NCI-H69 (cell line): ENCODE measurements around the gene RFTN1.

ENCODE experiments used
- DNase-seq: peaks from one replicate; lab custom pipeline; 2025; lab: John Stamatoyannopoulos, UW

The RFTN1 gene

DNA sequence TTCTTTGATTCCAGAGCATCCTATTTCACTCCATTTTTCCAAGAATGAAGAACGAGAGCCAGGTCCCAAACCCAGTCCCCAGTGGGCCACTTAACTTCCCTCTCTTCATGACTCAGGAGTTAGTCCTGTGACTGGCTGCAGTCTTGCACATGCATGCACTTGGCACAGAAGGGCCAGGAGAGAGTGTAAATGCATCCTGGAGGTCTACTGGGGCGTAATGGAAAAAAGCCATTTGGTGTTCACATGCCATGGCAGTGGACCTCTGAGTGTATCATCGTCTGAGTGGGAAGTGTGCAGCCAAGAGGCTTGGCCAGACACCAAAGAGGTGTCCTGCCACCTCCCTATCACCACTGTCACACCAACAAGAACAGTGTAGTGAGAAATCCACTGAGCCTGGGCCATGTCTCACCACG lies 15.1 kb upstream of the RFTN1 start:
- no peak for DNase-seq

DNA sequence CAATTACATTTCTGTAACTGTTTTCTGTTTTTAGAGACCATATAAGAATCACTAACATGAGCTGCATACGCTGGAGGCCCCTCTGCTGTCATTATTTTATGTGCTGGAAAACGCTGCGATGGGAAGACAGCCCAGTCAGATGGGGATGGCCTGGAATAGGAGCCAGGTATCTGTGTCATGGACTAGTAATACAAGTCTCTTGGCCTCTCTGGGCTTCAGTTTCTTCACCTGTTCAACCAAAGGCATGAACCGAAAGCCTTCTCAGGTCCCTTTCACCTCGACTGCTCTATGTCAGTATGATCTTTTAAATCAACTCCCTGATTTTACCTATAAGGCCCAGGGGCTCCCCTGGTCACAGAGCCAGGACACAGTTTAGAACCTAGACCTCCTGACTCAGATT lies 14.6 kb upstream of the RFTN1 start:
- DNase-seq, result no peak

DNA sequence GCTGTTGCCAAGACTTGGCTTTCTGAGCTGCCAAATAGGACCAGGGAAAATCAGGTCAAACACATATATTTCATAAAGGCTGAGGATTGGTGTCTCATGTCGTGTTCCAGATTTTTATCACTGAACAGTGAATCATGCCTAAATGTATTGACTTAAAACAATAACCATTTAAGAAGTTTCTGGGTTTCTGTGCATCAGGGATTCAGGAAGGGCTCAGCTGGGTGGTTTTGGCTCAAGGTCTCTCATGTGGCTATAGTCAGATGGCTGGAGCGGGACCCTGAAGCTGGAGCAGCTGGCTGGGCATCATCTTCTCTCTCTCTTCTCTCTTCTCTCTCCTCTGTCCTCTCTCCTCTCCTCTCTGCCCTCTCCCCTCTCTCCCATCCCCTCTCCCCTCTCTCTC lies 10.7 kb upstream of the RFTN1 start:
- no peak for DNase-seq

DNA sequence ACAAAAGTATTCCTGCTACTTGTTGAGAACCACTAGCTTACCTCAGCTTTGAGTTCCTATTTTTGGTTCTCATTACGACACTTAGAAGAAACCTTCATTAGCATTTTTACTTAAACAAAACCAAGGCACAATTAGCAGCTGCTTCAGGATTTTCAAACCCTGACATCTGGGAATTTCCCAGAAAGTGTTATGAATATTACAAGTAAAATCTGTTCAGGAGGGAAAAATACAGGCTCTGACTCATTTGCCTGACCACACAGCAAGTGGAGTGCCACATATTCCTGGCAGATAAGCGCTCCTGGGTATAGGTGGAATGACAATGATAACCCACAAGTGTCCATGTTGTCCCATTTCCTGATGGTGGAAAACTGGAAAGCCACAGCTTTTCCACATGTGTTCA lies 10.3 kb upstream of the RFTN1 start:
- DNase-seq, result no peak

DNA sequence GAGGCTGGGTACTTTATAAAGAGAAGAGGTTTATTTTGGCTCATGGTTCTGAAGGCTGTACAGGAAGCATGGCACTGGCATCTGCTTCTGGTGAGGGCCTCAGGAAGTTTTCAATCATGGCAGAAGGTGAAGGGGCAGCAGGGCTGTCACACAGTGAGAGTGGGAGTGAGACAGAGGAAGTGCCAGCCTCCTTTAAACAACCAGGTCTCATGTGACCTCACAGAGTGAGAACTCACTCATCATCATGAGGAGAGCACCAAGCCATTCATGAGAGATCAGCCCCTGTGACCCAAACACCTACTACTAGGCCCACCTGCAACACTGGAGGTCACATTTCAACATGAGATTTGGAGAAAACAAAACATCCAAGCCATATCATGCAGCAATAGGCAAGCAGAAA lies 9.3 kb upstream of the RFTN1 start:
- no peak for DNase-seq

DNA sequence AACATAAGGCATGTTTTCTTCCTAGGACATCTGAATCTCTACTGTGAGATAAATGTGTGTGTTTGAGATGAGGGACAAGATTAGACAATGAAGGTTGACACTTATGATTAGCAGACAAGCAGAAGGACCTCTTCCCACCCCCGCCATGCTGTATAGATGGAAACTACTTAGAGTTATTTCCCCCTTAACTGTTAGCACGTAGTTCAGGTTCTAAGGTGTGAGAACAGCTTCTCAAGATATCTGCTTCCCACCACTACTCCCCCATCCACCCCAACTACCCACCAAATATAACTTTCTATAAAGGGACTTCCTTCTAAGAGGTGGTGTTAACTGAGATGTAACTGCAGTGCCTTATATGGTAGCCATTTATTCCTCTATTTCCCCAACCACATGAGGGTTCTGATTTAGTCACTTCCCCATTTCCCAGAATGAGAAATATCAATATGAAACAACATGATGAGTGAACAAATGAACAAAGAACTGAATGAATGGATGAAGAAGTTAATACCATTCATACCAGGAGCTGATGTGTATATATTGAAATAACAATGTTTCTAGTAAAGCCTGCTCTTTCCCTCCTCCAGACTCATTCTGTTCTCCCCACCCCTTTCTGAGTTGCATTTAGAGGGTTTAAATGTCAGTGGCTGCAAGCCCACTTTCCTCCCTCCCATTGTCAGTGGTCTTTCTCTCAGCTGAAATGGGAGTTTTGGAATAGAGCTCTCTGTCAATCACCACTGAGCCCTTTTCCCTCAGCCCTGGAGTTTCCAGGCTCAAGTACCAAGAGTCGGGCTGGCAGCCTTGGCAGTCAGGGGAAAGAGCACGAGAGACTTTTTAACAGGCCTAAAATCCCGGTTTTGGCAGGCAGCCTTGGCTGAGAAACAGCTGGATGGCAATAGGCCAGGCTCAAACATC lies 7.7 kb upstream of the RFTN1 start:
- DNase-seq, result no peak

DNA sequence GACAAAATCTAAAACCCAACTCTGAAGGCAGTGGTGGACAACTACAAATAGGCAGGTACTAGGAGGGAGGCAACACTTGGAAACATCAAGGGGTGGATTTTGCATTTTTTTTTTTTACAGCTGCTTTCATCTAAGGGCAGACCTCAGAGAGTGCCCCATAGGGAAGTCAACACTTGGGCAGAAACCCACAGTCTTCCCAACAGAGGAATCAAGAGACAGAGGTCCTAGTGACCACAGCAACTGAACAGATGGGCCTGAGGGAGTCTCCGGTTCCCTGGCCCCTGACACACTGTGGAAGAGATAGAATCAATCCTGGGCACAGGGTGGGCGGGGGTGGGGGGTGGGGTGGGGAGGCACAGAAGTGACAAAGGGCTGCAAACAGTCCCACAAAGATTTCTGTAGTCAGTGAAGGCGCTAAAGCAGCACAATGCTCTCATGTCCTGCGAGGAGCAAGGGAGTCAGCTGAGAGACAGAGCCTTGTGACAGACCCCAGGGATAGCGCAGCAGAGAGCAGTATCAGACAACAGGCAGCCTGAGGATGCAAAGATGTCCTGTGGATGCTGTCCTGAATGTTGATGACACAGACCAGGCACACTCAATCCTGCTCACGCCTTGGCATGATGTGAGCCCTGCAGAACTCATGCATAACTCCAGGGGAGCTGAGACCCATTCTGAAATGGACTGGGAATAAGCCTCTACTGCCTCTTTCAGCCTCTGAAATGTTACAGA lies 6.9 kb upstream of the RFTN1 start:
- peak; percentile 45 for DNase-seq

DNA sequence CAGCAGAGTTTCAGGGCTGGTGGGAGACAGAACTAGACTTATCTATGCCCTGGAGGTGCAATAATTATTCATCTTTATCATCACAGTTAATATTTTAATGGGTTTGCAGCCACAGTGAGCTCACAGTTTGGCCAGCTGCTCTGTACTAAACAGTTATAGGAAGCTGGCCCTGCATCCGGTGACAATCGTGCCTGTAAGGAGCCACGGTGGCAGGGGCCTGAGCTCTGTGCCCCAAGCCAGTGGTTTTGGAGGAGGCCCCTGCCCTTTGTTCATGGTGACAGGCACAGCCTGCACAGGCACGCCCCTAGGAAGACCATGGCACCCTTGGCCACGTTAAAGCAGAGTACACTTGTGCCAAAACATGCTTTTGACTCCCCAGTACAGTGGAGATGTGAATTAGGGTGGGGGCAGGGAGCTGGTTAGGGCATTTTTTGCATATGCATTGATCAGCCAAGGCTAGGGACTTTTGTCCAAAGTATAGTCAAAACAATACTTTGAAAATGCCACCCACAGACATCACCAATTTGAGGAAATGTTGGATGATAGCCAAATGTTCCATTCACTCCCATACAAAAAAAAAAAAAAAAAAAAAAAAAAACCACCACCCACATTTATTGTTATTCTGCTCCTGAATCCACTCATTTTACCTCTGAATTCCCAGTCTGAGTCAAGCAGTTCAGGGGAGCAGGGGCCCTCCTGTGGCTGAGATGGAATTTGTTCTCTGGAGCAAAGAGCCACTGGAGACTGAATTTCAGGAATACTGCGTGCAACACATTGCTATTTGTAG lies 3.4 kb upstream of the RFTN1 start:
- peak; percentile 84 for DNase-seq

DNA sequence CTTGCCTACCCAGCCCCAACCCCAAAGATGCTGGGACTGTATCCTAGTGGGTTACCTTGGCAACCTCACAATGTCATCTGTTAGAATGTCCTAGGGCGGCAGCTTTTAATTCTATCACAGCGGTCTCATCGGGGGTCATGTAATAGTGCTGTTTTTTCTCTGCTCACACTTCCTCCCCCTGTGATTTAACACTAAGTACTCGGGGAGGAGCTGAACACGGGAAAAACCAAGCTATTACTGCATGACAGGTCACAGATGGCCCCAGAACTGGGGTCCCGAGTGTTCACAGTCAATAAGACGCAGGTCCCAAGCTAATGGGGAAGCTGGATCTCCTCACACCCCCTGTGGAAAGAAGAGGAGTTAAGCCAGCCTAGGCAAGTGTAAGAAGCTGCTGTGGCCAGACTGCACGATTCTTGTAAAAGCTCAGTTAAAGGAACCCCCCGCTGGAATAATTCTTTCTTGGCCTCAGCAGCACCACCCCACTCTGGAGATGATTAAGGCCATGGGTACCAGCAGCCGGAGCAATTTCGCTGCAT lies 2.5 kb upstream of the RFTN1 start:
- peak; percentile 90 for DNase-seq

DNA sequence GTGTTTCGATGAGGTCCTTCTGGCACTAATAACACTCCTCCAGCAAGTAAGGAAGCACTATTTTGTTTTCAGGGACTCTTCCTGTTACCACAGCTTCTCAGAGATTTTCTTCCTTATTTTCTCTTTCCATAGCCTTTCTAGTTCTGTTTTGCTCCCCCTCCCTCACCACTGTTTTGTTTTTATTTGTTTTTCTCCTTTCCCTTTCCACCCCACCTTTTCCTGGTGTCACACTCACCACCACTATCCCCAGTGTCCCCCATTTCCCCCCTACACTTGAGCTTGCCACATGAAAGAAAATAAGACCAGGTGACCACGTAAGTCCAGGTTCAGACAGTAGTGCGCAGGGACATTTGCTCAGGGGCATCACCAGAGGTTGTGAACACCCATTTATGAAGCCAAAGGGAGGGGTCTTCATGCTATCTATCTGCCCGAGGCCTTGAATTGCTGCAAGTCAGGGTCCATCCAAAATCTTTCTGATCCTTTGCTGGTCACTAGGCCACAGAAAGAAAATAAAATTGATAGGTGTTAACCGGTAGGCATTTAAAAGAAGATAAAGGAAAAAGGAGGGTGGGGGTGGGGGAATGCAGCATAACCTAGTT lies 1.4 kb upstream of the RFTN1 start:
- peak; percentile 16 for DNase-seq

DNA sequence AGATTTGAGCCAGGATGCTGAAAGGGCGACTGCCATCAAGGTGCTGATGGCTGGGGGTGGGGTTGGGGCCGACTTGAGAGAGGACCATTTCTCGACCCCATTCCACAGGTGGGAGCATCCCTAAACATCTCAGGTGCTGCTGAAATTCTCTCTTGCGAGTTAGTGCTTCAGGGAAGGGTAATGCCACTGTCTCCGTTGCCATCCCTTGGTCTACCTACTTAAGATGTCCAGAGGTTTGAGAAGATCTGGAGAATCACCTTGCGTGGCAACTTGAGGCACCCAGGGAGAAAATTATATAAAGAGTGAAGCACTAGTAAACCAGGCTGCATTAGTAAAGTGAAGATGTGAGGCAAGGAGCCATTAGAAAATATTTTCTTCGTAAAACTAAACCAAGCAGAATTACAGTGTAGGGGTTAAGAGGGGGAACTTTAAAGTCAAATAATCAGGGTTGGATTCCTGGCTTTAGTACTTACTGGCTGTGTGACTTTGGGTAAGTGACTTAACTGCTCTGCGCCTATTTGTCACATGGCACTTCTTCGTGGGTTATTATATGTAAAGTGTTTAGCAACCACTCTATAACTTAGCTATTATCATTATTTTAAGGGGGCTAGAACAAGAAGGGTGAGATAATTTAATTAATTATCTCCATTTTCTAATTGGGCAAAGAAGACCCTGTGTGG lies 662 bp upstream of the RFTN1 start:
- DNase-seq, result peak; percentile 59

DNA sequence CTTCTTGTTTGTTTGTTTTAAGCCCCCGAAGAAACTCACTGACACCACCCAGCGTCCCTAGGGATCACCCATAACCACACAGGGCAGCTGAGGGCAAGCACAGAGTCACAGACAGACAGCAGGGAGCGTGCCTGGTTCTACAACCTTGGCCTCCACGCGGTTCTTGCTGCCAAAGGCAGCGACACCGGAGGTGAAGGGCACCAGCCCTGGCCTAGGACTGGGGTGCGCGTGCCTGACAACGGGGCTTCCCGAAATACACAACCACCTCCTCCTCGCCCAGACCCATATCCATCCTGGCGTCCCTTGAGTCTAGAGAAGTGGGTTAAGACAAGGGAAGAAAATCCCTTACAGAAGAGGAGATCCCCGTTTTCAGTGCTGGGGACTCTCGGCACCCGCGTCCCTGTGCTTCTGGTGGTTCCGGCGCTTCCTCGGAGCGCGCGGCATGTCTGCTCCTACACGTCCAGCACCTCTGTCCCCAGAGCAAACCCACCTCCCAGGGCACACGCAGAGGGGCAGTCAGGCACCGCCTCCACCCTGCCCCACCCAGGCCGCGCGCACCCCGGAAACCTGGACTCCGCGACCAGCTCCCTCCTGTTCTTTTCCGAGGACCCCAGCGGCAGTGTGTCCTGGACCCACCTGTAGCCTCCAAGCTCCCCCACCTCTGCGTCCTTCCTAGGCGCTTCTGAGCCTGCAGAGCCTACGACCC lies 911 bp downstream of the RFTN1 start:
- DNase-seq, result peak; percentile 63

DNA sequence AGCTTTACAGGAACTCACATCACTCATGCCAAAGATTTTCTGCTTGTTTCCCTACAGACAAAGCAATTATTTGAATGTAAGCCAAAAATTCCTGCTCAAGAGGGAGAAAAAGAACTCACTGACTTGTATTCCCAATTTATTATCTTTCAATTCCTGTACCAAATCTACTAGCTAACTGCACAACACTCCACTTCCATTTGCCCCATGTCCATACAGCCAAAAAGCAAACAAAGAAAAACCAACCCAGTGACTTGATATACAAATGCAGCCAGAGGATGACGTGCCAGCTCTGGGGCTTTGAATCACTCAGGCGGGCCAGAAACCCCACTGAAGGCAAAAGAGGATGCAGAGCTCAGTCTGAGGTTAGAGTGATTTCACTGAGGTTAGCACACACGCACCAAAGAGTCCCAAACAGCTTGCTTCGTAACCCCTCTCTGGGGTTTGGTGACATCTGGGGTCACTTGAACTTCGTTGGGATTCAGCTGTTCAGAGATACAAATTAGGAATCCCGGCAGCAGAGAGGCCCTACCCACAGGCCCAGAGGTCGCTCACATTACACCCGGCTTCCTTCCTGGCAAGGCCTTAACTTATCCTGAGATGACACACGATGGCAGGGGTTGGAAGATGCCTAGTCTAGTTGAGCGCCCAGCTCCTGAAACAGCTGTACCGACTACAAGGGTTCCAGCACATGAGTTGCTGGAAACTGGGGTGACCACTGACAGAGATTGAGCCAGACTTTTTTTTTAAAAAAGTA lies 1.6 kb downstream of the RFTN1 start:
- peak; percentile 78 for DNase-seq

DNA sequence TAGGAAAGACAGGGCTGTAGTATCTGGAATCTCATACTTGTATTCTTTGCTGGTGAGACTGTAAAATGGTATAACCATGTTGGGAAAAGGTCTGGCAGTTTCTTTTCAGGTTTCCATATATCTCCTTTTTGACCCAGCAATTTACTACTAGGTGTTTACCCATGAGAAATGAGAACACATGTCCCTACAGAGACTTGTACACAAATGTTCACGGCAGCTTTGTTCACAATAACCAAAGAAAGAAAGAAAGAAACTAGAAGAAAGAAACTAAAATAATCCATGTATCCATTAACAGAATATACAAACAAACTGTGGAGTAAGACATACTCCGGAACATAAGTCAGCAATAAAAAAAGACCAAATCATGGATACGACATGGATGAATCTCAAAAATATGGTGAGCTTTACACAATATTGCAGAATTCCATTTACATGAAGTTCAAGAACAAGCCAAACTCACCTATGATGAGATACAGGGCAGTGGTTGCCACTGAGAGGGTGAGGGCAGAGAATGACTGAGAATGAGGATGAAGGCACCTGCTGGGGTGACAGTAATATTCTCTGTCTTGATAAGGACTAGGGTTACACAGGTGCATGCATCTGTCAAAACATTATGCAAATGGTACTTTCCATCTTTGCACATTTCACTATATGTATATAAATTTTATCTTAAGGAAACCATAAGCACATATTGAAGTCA lies 2.7 kb downstream of the RFTN1 start:
- no peak for DNase-seq

DNA sequence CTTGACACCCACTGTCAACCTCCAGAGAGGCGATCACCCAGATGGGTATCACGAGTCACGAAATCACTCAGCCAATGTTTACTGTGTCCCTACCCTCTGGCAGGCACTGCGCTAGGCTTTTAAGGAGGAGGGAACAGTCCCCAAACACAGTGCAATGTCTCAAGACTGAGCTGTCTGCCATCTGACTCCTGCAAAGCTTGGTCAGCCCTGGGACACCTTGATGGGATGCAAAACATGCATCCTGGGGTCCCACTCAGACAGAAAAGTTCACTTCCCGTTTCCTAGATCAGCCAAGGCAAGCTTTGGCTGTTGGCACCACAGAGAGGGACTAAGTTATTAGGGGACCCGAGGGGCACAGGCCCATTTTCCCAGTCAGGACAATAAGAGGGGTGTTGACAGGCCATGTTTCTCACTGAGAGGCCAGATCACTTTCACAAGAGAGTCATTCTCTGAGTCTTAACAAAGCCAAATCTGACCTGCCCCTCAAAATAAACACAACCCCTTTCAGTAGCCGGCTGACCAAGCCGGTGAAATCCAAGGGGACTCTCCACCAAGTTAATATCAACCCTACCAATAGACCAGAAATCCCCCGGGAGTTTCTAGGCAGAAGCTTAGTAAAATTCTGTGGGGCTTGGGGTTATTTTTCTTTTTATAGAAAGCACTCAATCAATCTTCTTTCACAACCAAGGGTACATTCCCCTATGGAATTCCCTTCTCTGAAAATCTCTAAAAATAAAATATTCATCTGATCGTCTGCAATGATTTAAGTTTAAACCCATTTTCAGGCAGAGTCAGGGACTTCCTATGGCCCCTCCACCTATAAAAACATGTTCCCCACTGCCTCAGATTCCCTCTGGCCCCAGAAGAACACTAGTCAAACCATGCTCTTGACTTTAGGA lies 3.5 kb downstream of the RFTN1 start:
- DNase-seq, result peak; percentile 58

DNA sequence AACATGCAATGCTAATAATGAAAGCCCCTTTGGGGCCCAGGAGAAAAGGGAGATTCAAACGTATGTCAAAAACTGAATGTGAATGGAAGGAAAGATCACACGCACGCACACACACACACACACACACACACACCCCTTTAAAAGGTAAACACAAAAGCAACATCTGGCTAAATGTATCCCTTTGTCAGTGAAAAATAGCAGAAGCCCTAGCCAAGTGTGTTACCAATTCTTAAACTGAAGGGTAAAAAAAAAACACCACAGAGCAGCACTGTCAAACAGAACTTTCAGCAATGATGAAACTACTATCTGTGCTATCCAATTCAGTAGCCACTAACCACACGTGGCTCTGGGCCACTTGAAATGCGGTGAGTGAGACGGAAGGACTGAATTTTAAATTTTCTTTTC lies 4.9 kb downstream of the RFTN1 start:
- peak; percentile 47 for DNase-seq

DNA sequence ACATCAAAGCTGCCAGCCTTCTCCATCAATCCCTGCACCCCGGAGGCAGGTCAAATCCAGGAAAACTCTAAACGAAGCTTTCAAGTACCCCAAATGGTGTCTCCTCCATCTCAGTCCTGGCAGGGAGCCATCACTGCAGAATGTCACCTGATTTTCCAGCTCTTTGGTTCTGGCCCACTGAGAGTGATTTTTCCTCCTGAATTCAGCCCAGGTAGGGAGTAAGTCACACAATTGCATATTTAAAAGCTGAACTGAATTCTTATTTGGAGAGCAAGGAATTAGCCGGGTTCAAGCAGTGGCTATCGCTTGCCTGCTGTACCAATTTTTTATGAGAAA lies 5.3 kb downstream of the RFTN1 start:
- peak; percentile 42 for DNase-seq

DNA sequence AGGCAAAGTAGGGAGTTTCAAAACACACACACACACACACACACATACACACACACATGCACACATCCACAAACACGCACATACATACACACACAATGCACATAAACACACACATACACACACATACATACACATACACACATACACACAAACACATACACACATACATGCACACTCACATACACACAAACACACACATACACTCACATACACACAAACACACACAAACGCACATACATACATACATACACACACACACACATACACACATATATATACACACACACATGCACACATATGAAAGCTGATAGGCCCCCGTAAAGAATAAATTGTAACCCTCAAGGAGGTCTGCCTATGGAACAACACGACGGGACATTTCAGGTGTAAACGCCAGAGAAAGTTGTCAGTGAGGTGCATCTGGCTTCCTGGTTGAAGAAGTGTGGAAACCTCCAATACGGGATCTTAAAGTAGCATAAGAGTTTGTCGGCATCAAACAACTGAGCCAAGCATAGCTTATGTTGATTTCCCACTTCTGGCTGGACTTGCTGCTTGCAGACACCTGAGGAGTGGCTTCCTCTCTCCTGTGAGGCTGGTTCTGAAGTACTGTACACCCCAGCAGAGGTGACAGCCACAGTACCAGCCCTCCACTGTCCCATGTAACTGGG lies 5.8 kb downstream of the RFTN1 start:
- no peak for DNase-seq
